Ascending aorta (tissue), 2 donors: ENCODE measurements around the gene NLRP14. TPM values are rescaled to one million over a fixed set of nuclear protein-coding genes. Genes with fewer than 3 reads are reported as not detected.

Experiments
- DNase-seq, 2 donors: peaks; one replicate each; pipeline ENCODE4 v3.0.0-alpha.2; 2019; ENCODE audit warnings: low spot score in 2 of 2
- H3K27ac ChIP-seq, 2 donors: fragments of 200-600 bp; sonication (generic); one replicate each; pipeline ENCODE4 v1.5.1; 2016 to 2017; ENCODE audit warnings: mild to moderate bottlenecking in 1 of 2
- H3K27me3 ChIP-seq: fragments of 200-600 bp; sonication (generic); one replicate; pipeline ENCODE4 v1.5.1; 2017
- H3K36me3 ChIP-seq, 2 donors: fragments of 200-600 bp; sonication (generic); one replicate each; pipeline ENCODE4 v1.5.1; 2016
- H3K4me1 ChIP-seq, 2 donors: fragments of 200-600 bp; sonication (generic); one replicate each; pipeline ENCODE4 v1.5.1; 2016 to 2017; ENCODE audit warnings: mild to moderate bottlenecking in 1 of 2
- H3K4me3 ChIP-seq, 2 donors: fragments of 200-600 bp; sonication (generic); one replicate each; pipeline ENCODE4 v1.5.1; 2016 to 2017; ENCODE audit warnings: mild to moderate bottlenecking in 1 of 2
- H3K9me3 ChIP-seq, 2 donors: fragments of 200-600 bp; sonication (generic); one replicate each; pipeline ENCODE4 v1.5.1; 2016
- intact Hi-C: fragments of 100-400 bp; cut with DNase I; formaldehyde crosslinking; loops from one replicate; pipeline ENCODE4 v1.15.1; 2023
- total RNA-seq: library from RNA; depleted of rRNA; stranded (reverse); fragments of >200 nt; gene quantifications from one replicate; pipeline ENCODE4 v1.1.0, GENCODE V29; 2016
- TF ChIP-seq, protein P1 (sequence below), 3 experiments: fragments of 200-600 bp in 2 of 3; fragments of 450-650 bp in 1 of 3; sonication (generic) in 2 of 3; IDR thresholded peaks; one replicate each; pipeline ENCODE4 v1.5.1; 2016 to 2019; ENCODE audit warnings: antibody characterized with exemption in 3 of 3, mild to moderate bottlenecking in 1 of 3, moderate library complexity in 1 of 3

Gene NLRP14
- total RNA-seq, 1 donor from 2014 or later, result not detected

- H3K4me3 ChIP-seq, result no peak overlapping the region
- DNase-seq, result no peak
- TF ChIP-seq, protein P1, sequence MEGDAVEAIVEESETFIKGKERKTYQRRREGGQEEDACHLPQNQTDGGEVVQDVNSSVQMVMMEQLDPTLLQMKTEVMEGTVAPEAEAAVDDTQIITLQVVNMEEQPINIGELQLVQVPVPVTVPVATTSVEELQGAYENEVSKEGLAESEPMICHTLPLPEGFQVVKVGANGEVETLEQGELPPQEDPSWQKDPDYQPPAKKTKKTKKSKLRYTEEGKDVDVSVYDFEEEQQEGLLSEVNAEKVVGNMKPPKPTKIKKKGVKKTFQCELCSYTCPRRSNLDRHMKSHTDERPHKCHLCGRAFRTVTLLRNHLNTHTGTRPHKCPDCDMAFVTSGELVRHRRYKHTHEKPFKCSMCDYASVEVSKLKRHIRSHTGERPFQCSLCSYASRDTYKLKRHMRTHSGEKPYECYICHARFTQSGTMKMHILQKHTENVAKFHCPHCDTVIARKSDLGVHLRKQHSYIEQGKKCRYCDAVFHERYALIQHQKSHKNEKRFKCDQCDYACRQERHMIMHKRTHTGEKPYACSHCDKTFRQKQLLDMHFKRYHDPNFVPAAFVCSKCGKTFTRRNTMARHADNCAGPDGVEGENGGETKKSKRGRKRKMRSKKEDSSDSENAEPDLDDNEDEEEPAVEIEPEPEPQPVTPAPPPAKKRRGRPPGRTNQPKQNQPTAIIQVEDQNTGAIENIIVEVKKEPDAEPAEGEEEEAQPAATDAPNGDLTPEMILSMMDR (IDR thresholded peaks at IDR 0.05), result no peak
- no peaks in the 10 kb centered on the region for H3K9me3 ChIP-seq
- no peak overlapping the region for H3K27ac ChIP-seq
- intact Hi-C loops, result no loop called here
- no peaks in the 10 kb centered on the region for H3K4me1 ChIP-seq
- H3K27me3 ChIP-seq, result no peaks in the 10 kb centered on the region
- H3K36me3 ChIP-seq, result no peaks in the 10 kb centered on the region
These were observed 69.3 kb downstream of the NLRP14 start for GRCh38 chr11:7089328-7090251.

GRCh38 chr11:7098235-7098832 is 78.1 kb downstream of the NLRP14 start:
- intact Hi-C loops, result loop anchor here (2.0 kb wide), 1 partner anchor 344 kb away; no protein-coding TSS in a partner anchor
- TF ChIP-seq, protein P1 (IDR thresholded peaks at IDR 0.05), result peak; percentile 20 to 40 (median 36)
- DNase-seq, result no peak
- Histone ChIP-seq H3K36me3 (no peaks in the 10 kb centered on the region), H3K4me3 (no peak overlapping the region), H3K27ac (no peak overlapping the region), H3K27me3 (no peaks in the 10 kb centered on the region), H3K9me3 (no peaks in the 10 kb centered on the region), H3K4me1 (no peaks in the 10 kb centered on the region)

DNA sequence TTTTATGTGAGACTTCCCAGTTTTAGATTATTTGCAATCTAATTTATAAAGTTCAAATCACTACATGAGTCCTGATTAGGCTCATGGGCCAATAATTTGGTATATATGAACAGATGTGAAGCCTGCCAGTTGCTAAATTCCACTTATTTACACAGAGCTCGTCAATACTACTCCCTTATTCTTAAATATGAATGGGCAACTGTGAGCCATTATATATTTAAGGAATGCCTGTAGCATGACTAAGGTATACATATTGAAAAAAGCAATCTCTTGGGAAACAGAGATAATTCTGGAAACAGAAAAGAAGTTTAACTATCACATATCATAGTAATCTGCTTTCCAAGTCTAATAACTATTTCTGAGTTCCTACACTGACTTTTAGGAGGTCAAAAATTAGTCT is 95.5 kb downstream of the NLRP14 start:
- TF ChIP-seq, protein P1 (IDR thresholded peaks at IDR 0.05), result no peak
- H3K27me3 ChIP-seq, result no peaks in the 10 kb centered on the region
- no peaks in the 10 kb centered on the region for H3K36me3 ChIP-seq
- no peak overlapping the region for H3K4me3 ChIP-seq
- no peaks in the 10 kb centered on the region for H3K4me1 ChIP-seq
- intact Hi-C loops, result no loop called here
- no peaks in the 10 kb centered on the region for H3K9me3 ChIP-seq
- no peak for DNase-seq
- no peak overlapping the region for H3K27ac ChIP-seq

DNA sequence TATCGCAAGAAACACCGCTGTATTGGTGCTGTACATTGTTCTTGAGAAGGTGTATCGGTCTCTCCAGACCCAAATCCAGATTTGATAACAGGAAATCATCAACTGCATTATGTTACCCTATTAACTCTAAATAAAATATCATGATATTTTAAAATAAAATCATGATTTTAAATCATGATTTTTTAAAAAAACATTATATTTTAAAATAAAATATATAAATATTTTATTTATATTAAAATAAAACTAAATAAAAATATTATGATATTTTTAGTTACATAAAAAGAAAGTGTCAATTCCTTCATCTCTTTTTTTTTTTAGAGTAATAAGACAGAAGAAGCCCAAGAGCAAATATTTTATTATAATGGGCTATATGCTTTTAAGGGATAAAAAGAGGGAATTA is 96.1 kb downstream of the NLRP14 start:
- H3K9me3 ChIP-seq, result no peaks in the 10 kb centered on the region
- no peaks in the 10 kb centered on the region for H3K4me1 ChIP-seq
- H3K36me3 ChIP-seq, result no peaks in the 10 kb centered on the region
- H3K4me3 ChIP-seq, result no peak overlapping the region
- TF ChIP-seq, protein P1 (IDR thresholded peaks at IDR 0.05), result no peak
- no peaks in the 10 kb centered on the region for H3K27me3 ChIP-seq
- DNase-seq, result no peak
- intact Hi-C loops, result no loop called here
- no peak overlapping the region for H3K27ac ChIP-seq

Other genes with a start within 250 kb of the NLRP14 start
- gene OR2AG2, start 248.5 kb upstream of the NLRP14 start, total RNA-seq, result 0.43 TPM
- gene OR2AG1, start 237.5 kb upstream of the NLRP14 start, total RNA-seq, result not detected
- gene OR6A2, start 220.8 kb upstream of the NLRP14 start, total RNA-seq, result not detected
- not detected for gene OR10A5, start 174.8 kb upstream of the NLRP14 start, total RNA-seq
- gene OR10A2, start 157.4 kb upstream of the NLRP14 start, total RNA-seq, result not detected
- not detected for gene OR10A4, start 143.9 kb upstream of the NLRP14 start, total RNA-seq
- gene OR2D2, start 128.0 kb upstream of the NLRP14 start, total RNA-seq, result not detected
- not detected for gene OR2D3, start 99.5 kb upstream of the NLRP14 start, total RNA-seq
- not detected for gene ZNF215, start 94.1 kb upstream of the NLRP14 start, total RNA-seq
- not detected for gene ZNF214, start 133 bp upstream of the NLRP14 start, total RNA-seq
- gene RBMXL2, start 68.5 kb downstream of the NLRP14 start, total RNA-seq, result not detected
- 3.1 TPM for gene SYT9, start 231.4 kb downstream of the NLRP14 start, total RNA-seq